Measurements from ENCODE around the gene ZNF639. TPM values are rescaled to one million over a fixed set of nuclear protein-coding genes. Genes with fewer than 3 reads are reported as not detected.
A peak's percentile ranks its signal among the peaks of the same experiment; 100 is the strongest.

ZNF639 gene
- total RNA-seq, 1 experiment from 2014 or later: 44.1 TPM

DNA sequence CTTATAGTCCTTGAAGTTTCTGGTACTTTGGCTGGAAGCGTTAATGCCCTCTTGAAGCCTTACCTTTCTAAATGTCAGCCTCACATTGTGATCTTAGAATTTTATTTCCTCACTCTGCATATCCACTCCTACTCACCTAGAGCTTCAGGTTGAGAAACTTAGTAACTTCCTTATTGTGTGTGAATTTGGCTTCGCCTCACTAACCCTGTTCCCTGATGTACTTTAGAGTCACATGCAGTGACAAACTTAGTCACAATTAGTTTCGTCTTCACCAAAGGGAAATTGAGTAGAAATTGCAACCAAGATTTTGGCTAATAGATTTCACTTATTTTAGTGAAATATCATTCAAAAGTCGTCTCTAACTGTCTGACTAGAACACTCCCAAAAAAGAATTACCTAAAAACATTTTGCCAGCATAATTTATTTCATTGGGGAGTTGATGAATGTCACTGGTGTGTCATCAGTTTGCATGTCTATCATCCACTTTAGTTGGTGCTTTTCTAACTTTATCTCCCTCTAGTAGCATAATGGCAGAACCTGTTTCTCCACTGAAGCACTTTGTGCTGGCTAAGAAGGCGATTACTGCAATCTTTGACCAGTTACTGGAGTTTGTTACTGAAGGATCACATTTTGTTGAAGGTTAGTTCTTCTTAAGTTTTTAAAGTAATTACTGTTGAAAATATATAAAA, 25.6 kb downstream of the ZNF639 start:
- H3K27ac ChIP-seq (ENCODE audit: insufficient read length, low read depth, low read length): no peak overlapping the region

More for the DNA sequence above, 25.6 kb downstream of the ZNF639 start:
- no peaks in the 10 kb centered on the region for H3K9me3 ChIP-seq (ENCODE audit: control insufficient read depth, low read depth, low read length)
- H4K8ac ChIP-seq (replicated peaks; ENCODE audit: insufficient read length, low read depth, low read length): no peak overlapping the region
- no peaks in the 10 kb centered on the region; a peak in 1 of 5 replicates for H3K9me3 Mint-ChIP-seq
- H3K14ac ChIP-seq (ENCODE audit: insufficient read depth, low read length): no peak overlapping the region
- H3K4me1 Mint-ChIP-seq: peaks cover 9 to 10% of the 10 kb centered on the region in 2 experiments
- H3T11ph ChIP-seq (ENCODE audit: low read length): no peak overlapping the region
- no peak overlapping the region for H3K23ac ChIP-seq (ENCODE audit: insufficient read length, low read depth, low read length)
- no peak overlapping the region for H4K91ac ChIP-seq (ENCODE audit: insufficient read length, low read depth, low read length)
- H2BK120ac ChIP-seq (ENCODE audit: low read depth, low read length, poor library complexity, severe bottlenecking): no peak overlapping the region
- peaks cover 4% of the 10 kb centered on the region for H3K23me2 ChIP-seq (ENCODE audit: insufficient read length, low read depth, low read length, poor library complexity, severe bottlenecking)
- no peak overlapping the region for H2BK20ac ChIP-seq (ENCODE audit: low read depth, low read length, poor library complexity, severe bottlenecking)
- no peaks in the 10 kb centered on the region for H3K27me3 Mint-ChIP-seq (ENCODE audit: low read depth)
- H3K4me2 ChIP-seq (ENCODE audit: insufficient read depth, insufficient read length, low read length): peak overlapping the region; percentile 96
- no peak overlapping the region for H3K18ac ChIP-seq (ENCODE audit: insufficient read length, low read depth, low read length)
- H3K79me2 ChIP-seq (ENCODE audit: insufficient read depth, low read length): peaks cover 1% of the 10 kb centered on the region; the same call in 1 of the 2 replicates
- H3K79me1 ChIP-seq (ENCODE audit: insufficient read depth, low read depth, low read length, poor library complexity, severe bottlenecking): no peaks in the 10 kb centered on the region
- TF ChIP-seq, protein P1, sequence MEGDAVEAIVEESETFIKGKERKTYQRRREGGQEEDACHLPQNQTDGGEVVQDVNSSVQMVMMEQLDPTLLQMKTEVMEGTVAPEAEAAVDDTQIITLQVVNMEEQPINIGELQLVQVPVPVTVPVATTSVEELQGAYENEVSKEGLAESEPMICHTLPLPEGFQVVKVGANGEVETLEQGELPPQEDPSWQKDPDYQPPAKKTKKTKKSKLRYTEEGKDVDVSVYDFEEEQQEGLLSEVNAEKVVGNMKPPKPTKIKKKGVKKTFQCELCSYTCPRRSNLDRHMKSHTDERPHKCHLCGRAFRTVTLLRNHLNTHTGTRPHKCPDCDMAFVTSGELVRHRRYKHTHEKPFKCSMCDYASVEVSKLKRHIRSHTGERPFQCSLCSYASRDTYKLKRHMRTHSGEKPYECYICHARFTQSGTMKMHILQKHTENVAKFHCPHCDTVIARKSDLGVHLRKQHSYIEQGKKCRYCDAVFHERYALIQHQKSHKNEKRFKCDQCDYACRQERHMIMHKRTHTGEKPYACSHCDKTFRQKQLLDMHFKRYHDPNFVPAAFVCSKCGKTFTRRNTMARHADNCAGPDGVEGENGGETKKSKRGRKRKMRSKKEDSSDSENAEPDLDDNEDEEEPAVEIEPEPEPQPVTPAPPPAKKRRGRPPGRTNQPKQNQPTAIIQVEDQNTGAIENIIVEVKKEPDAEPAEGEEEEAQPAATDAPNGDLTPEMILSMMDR (conservative IDR thresholded peaks at IDR 0.05): no peak
- H3K27ac Mint-ChIP-seq: peak overlapping the region in 1 of 3 experiments; percentile 16; a peak in 1 of 7 replicates
- no peak overlapping the region for H2BK5ac ChIP-seq (ENCODE audit: insufficient read length, low read length)
- H3K4me3 Mint-ChIP-seq: peak overlapping the region; percentile 97 to 98
- no peaks in the 10 kb centered on the region for H4K20me1 ChIP-seq (ENCODE audit: control insufficient read depth, insufficient read depth, insufficient read length)
- no peaks in the 10 kb centered on the region for H3K4me1 ChIP-seq (ENCODE audit: insufficient read depth, low read length)
- H4K5ac ChIP-seq (ENCODE audit: insufficient read length, low read depth, low read length): no peak overlapping the region
- peak overlapping the region; percentile 39 for H3K9ac ChIP-seq (ENCODE audit: extremely low read depth, insufficient read length, low read length)
- no peak overlapping the region for H2BK15ac ChIP-seq (ENCODE audit: low read depth, low read length)
- no peak overlapping the region for H2BK12ac ChIP-seq (ENCODE audit: insufficient read length, low read depth, low read length)
- H3K4ac ChIP-seq (ENCODE audit: low read depth, low read length): no peak overlapping the region
- H3K27me3 ChIP-seq (ENCODE audit: insufficient read depth, low read length): no peaks in the 10 kb centered on the region
- no peak overlapping the region for H2AK5ac ChIP-seq (ENCODE audit: insufficient read length, low read length)
- WGBS (ENCODE audit: extremely low coverage, insufficient read length, low lambda C conversion rate): no CpG with 5 or more reads among the region's 5 CpGs
- DNase-seq: no peak
- peaks cover 5 to 27% (median 25%) of the 10 kb centered on the region in 3 experiments; a peak in 6 of 7 replicates for H3K36me3 Mint-ChIP-seq (ENCODE audit: insufficient read depth in 1 of 3, low read depth in 3 of 3)
- H2AFZ ChIP-seq (ENCODE audit: low read length): no peak overlapping the region
- no peak overlapping the region for H3K56ac ChIP-seq (ENCODE audit: insufficient read length, low read depth, low read length)
